SK-N-SH treated with all-trans-retinoic acid at 6 μM for 48 hours (cell line): ENCODE results near the gene MEF2C.

Source experiments
- ATAC-seq: fragments of 200-7000 bp; cut with Tn5 transposase; 3 replicates; pipeline ENCODE4 v1.9.1; 2020; ENCODE audit warnings: mild to moderate bottlenecking, moderate library complexity
- ARNTL ChIP-seq: fragments of 450-650 bp; formaldehyde crosslinking; IDR thresholded peaks from 2 replicates; pipeline ENCODE4 v1.5.0; 2020; ENCODE audit warnings: low read depth, mild to moderate bottlenecking, moderate library complexity, borderline replicate concordance
- CREB5 ChIP-seq: fragments of 250-450 bp; sonication (Bioruptor Pico); IDR thresholded peaks from 2 replicates; pipeline ENCODE4 v1.5.1; 2020; ENCODE audit warnings: low read depth, mild to moderate bottlenecking, moderate library complexity
- CSDC2 ChIP-seq: fragments of 250-450 bp; sonication (Bioruptor Pico); IDR thresholded peaks from 2 replicates; pipeline ENCODE4 v1.5.0; 2020; ENCODE audit warnings: mild to moderate bottlenecking, moderate library complexity
- ESRRG ChIP-seq: fragments of 250-450 bp; sonication (Bioruptor Pico); IDR thresholded peaks from 2 replicates; pipeline ENCODE4 v1.6.1; 2021; ENCODE audit warnings: mild to moderate bottlenecking
- GLIS3 ChIP-seq: fragments of 250-450 bp; sonication (Bioruptor Pico); IDR thresholded peaks from 2 replicates; pipeline ENCODE4 v1.5.0; 2020; ENCODE audit warnings: mild to moderate bottlenecking, moderate library complexity
- ISL1 ChIP-seq: fragments of 250-450 bp; sonication (Bioruptor Pico); IDR thresholded peaks from 2 replicates; pipeline ENCODE4 v2.1.2; 2022; ENCODE audit warnings: mild to moderate bottlenecking, moderate library complexity
- OSR1 ChIP-seq: fragments of 250-450 bp; sonication (Bioruptor Pico); IDR thresholded peaks from 2 replicates; pipeline ENCODE4 v1.8.0; 2022; ENCODE audit warnings: moderate library complexity, mild to moderate bottlenecking, inconsistent platforms
- PATZ1 ChIP-seq: fragments of 250-450 bp; sonication (Bioruptor Pico); IDR thresholded peaks from 2 replicates; pipeline ENCODE4 v1.8.0; 2020; ENCODE audit warnings: mild to moderate bottlenecking, moderate library complexity, borderline replicate concordance
- POU6F1 ChIP-seq: fragments of 250-450 bp; sonication (Bioruptor Pico); IDR thresholded peaks from 2 replicates; pipeline ENCODE4 v1.8.0; 2021; ENCODE audit warnings: low read depth, mild to moderate bottlenecking, moderate library complexity, borderline replicate concordance
- RARB ChIP-seq: fragments of 250-450 bp; sonication (Bioruptor Pico); IDR thresholded peaks from 2 replicates; pipeline ENCODE4 v1.8.0; 2021; ENCODE audit warnings: mild to moderate bottlenecking, moderate library complexity
- SNAI2 ChIP-seq: fragments of 250-450 bp; sonication (Bioruptor Pico); IDR thresholded peaks from 2 replicates; pipeline ENCODE4 v1.5.0; 2020; ENCODE audit warnings: mild to moderate bottlenecking, moderate library complexity
- TCF4 ChIP-seq: fragments of 250-450 bp; sonication (Bioruptor Pico); IDR thresholded peaks from 2 replicates; pipeline ENCODE4 v1.8.0; 2021; ENCODE audit warnings: mild to moderate bottlenecking, moderate library complexity, borderline replicate concordance
- TOX ChIP-seq: fragments of 250-450 bp; sonication (Bioruptor Pico); IDR thresholded peaks from 2 replicates; pipeline ENCODE4 v1.8.0; 2021; ENCODE audit warnings: mild to moderate bottlenecking, moderate library complexity, borderline replicate concordance
- ZC3H10 ChIP-seq: fragments of 250-450 bp; sonication (Bioruptor Pico); IDR thresholded peaks from 2 replicates; pipeline ENCODE4 v1.5.1; 2021; ENCODE audit warnings: mild to moderate bottlenecking, moderate library complexity
- ZFP3 ChIP-seq: fragments of 250-450 bp; sonication (Bioruptor Pico); IDR thresholded peaks from 2 replicates; pipeline ENCODE4 v1.5.0; 2020; ENCODE audit warnings: mild to moderate bottlenecking, moderate library complexity
- ZFP30 ChIP-seq: fragments of 450-650 bp; formaldehyde crosslinking; IDR thresholded peaks from 2 replicates; pipeline ENCODE4 v1.5.0; 2022; ENCODE audit warnings: mild to moderate bottlenecking, moderate library complexity
- ZNF565 ChIP-seq: fragments of 450-650 bp; formaldehyde crosslinking; conservative IDR thresholded peaks from 2 replicates; pipeline ENCODE4 v1.5.0; 2020; ENCODE audit warnings: low read depth, mild to moderate bottlenecking, moderate library complexity
- ZNF8 ChIP-seq: fragments of 450-650 bp; formaldehyde crosslinking; IDR thresholded peaks from 2 replicates; pipeline ENCODE4 v1.5.0; 2020; ENCODE audit warnings: mild to moderate bottlenecking, moderate library complexity
- TF ChIP-seq, protein P1 (sequence below): fragments of 250-450 bp; sonication (Bioruptor Pico); IDR thresholded peaks from 2 replicates; pipeline ENCODE4 v1.5.0; 2020; ENCODE audit warnings: mild to moderate bottlenecking, moderate library complexity
- TF ChIP-seq, protein P2 (sequence below): fragments of 250-450 bp; sonication (Bioruptor Pico); IDR thresholded peaks from 2 replicates; pipeline ENCODE4 v1.5.1; 2021; ENCODE audit warnings: mild to moderate bottlenecking, moderate library complexity

The MEF2C gene

DNA sequence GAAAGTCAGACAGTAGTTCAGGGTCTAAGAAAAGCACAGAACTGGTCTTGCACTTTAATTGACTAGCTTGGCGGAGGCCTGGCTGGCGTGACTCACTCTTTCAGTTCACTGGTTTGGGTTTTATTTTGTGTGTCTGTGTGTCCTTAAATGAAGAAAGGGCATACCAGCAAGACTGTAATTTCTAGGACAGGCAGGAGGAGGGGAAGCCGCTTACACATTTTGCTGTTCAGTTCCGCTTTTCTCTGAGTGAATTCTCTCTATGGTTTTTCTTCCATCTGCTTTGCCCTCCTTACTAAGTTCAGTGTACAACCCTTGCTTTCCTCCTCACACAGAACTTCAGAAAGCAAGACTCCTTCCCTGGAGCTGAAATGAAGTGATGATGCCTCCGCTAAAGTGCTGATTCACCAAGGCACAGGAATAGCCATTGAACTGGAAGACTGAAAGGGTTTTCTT, 150.8 kb downstream of the MEF2C start:
- TF ChIP-seq RARB (CRISPR knock-in tag) (no peak), ZNF8 (CRISPR knock-in tag) (peak; percentile 62; the same call in 1 of the 2 replicates), OSR1 (CRISPR knock-in tag) (no peak)
- peak; percentile 56 for ATAC-seq

DNA sequence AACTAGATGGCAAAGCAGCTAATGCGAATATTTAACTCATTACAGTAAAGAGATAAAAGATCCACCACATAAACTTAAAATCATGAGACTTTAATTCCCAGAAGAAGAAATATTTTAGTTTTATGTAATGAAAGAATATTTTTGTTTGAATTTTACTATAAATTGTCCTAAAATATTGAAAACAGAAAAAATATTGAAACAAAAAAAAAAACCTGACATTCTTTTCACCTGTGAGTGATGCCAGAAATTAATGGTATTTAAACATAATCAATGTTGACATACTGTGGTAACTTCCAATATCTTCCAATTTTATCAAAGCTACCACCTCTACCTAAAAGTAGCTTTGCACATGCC, 153.2 kb downstream of the MEF2C start:
- ATAC-seq, result no peak
- TF ChIP-seq TOX (CRISPR knock-in tag), result no peak
- TF ChIP-seq ZC3H10, result no peak
- TF ChIP-seq RARB (CRISPR knock-in tag), result no peak
- no peak for TF ChIP-seq ZFP30 (CRISPR knock-in tag)
- TF ChIP-seq ZNF8 (CRISPR knock-in tag), result no peak
- TF ChIP-seq POU6F1 (CRISPR knock-in tag), result no peak
- TF ChIP-seq CREB5 (CRISPR knock-in tag), result no peak
- TF ChIP-seq ZFP3 (CRISPR knock-in tag), result no peak
- no peak for TF ChIP-seq GLIS3 (CRISPR knock-in tag)
- no peak for TF ChIP-seq ZNF565 (CRISPR knock-in tag)
- no peak for TF ChIP-seq CSDC2

- peak; percentile 94 for ATAC-seq
- TF ChIP-seq PATZ1 (CRISPR knock-in tag) (no peak), ARNTL (CRISPR knock-in tag) (no peak), SNAI2 (no peak), CREB5 (CRISPR knock-in tag) (no peak), CSDC2 (no peak), ISL1 (no peak), RARB (CRISPR knock-in tag) (no peak), OSR1 (CRISPR knock-in tag) (no peak), TCF4 (CRISPR knock-in tag) (no peak), ZNF565 (CRISPR knock-in tag) (no peak), POU6F1 (CRISPR knock-in tag) (no peak), ZNF8 (CRISPR knock-in tag) (no peak), ESRRG (CRISPR knock-in tag) (no peak), ZFP3 (CRISPR knock-in tag) (no peak), ZC3H10 (no peak), ZFP30 (CRISPR knock-in tag) (no peak)
- TF ChIP-seq, protein P1, sequence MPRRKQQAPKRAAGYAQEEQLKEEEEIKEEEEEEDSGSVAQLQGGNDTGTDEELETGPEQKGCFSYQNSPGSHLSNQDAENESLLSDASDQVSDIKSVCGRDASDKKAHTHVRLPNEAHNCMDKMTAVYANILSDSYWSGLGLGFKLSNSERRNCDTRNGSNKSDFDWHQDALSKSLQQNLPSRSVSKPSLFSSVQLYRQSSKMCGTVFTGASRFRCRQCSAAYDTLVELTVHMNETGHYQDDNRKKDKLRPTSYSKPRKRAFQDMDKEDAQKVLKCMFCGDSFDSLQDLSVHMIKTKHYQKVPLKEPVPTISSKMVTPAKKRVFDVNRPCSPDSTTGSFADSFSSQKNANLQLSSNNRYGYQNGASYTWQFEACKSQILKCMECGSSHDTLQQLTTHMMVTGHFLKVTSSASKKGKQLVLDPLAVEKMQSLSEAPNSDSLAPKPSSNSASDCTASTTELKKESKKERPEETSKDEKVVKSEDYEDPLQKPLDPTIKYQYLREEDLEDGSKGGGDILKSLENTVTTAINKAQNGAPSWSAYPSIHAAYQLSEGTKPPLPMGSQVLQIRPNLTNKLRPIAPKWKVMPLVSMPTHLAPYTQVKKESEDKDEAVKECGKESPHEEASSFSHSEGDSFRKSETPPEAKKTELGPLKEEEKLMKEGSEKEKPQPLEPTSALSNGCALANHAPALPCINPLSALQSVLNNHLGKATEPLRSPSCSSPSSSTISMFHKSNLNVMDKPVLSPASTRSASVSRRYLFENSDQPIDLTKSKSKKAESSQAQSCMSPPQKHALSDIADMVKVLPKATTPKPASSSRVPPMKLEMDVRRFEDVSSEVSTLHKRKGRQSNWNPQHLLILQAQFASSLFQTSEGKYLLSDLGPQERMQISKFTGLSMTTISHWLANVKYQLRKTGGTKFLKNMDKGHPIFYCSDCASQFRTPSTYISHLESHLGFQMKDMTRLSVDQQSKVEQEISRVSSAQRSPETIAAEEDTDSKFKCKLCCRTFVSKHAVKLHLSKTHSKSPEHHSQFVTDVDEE (CRISPR knock-in tag), result no peak
- TF ChIP-seq, protein P2, sequence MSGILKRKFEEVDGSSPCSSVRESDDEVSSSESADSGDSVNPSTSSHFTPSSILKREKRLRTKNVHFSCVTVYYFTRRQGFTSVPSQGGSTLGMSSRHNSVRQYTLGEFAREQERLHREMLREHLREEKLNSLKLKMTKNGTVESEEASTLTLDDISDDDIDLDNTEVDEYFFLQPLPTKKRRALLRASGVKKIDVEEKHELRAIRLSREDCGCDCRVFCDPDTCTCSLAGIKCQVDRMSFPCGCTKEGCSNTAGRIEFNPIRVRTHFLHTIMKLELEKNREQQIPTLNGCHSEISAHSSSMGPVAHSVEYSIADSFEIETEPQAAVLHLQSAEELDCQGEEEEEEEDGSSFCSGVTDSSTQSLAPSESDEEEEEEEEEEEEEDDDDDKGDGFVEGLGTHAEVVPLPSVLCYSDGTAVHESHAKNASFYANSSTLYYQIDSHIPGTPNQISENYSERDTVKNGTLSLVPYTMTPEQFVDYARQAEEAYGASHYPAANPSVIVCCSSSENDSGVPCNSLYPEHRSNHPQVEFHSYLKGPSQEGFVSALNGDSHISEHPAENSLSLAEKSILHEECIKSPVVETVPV (CRISPR knock-in tag), result no peak
- TF ChIP-seq, all 23 proteins: peak for 0
These were observed 153.7 kb downstream of the MEF2C start for GRCh38 chr5:88729084-88729828.
